Measurements from ENCODE around the gene TFRC.

GRCh38 chr3:196097373-196098154, 15.7 kb upstream of the TFRC start:
- TF ChIP-seq CTCF (IDR thresholded peaks at IDR 0.05; ENCODE audit: low read depth, low read length) (no peak), POLR2A (IDR thresholded peaks at IDR 0.05; ENCODE audit: extremely low read depth, insufficient read length) (no peak), MYC (IDR thresholded peaks at IDR 0.05; ENCODE audit: low read depth, low read length) (no peak), MAX (IDR thresholded peaks at IDR 0.05; ENCODE audit: low read depth, low read length) (no peak)

Data from NB4 (cell line).